IMR-90 (cell line): ENCODE data around the gene ERAP2.
"Not testable (repeated sequence)": the region's sequence is repeated elsewhere in the genome, so short reads cannot be mapped to it uniquely, and the experiment has no call there.

Experiments used
- CEBPB ChIP-seq: IDR thresholded peaks from 2 replicates; pipeline ENCODE4 v1.6.1; 2012; ENCODE audit warnings: low read depth, low read length, improper control_type of control experiment
- FOS ChIP-seq: fragments of 150-350 bp; IDR thresholded peaks from 2 replicates; pipeline ENCODE4 v1.6.1; 2016; ENCODE audit warnings: low read depth, low read length
- MAZ ChIP-seq: IDR thresholded peaks from 2 replicates; pipeline ENCODE4 v1.6.1; 2012; ENCODE audit warnings: low read depth, mild to moderate bottlenecking, low read length, improper control_type of control experiment, moderate library complexity, borderline replicate concordance
- RAD21 ChIP-seq: IDR thresholded peaks from 2 replicates; pipeline ENCODE4 v1.6.1; 2012; ENCODE audit warnings: low read length, improper control_type of control experiment
- RCOR1 ChIP-seq: IDR thresholded peaks from 2 replicates; pipeline ENCODE4 v1.6.1; 2012; ENCODE audit warnings: mild to moderate bottlenecking, low read length, improper control_type of control experiment; ENCODE audit not compliant: insufficient replicate concordance
- SMC3 ChIP-seq: fragments of 150-350 bp; IDR thresholded peaks from 2 replicates; pipeline ENCODE4 v1.6.1; 2016; ENCODE audit warnings: low read depth, mild to moderate bottlenecking, antibody characterized with exemption, low read length, moderate library complexity
- TF ChIP-seq, protein P1 (sequence below): conservative IDR thresholded peaks from 2 replicates; pipeline ENCODE4 v1.5.1; 2012; ENCODE audit warnings: mild to moderate bottlenecking, low read depth, low read length, improper control_type of control experiment

DNA sequence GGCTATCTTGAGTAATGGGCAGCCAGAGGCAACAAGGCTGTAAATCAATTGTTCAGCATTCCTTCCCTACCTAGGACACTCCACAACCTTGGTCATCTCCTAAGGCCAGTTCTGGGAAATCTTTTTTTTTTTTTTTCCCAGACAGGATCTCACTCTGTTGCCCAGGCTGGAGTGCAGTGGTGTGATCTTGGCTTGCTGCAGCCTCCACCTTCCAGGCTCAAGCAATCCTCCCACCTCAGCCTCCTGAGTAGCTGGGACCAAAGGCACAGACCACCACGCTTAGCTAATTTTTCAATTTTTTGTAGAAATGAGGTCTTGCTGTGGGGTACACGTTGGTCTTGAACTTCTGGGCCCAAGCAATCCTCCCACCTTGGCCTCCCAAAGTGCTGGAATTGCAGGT, 54.7 kb downstream of the ERAP2 start:
- TF ChIP-seq, protein P1, sequence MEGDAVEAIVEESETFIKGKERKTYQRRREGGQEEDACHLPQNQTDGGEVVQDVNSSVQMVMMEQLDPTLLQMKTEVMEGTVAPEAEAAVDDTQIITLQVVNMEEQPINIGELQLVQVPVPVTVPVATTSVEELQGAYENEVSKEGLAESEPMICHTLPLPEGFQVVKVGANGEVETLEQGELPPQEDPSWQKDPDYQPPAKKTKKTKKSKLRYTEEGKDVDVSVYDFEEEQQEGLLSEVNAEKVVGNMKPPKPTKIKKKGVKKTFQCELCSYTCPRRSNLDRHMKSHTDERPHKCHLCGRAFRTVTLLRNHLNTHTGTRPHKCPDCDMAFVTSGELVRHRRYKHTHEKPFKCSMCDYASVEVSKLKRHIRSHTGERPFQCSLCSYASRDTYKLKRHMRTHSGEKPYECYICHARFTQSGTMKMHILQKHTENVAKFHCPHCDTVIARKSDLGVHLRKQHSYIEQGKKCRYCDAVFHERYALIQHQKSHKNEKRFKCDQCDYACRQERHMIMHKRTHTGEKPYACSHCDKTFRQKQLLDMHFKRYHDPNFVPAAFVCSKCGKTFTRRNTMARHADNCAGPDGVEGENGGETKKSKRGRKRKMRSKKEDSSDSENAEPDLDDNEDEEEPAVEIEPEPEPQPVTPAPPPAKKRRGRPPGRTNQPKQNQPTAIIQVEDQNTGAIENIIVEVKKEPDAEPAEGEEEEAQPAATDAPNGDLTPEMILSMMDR, result not testable (repeated sequence)
- not testable (repeated sequence) for TF ChIP-seq MAZ, RAD21, RCOR1, FOS, SMC3, CEBPB
